Activated naive CD8-positive, alpha-beta T cell treated with anti-CD3 and anti-CD28 coated beads, Interleukin-2, amount 10 ng/mL, durations not matched to agents 7 days and 5 days (primary cell): ENCODE results near the gene UBE2E3. TPM values are rescaled to one million over a fixed set of nuclear protein-coding genes. Genes with fewer than 3 reads are reported as not detected.
"Not testable (repeated sequence)": the region's sequence is repeated elsewhere in the genome, so short reads cannot be mapped to it uniquely, and the experiment has no call there.

Experiments used
- ATAC-seq: fragments of 150-1000 bp; cut with Tn5 transposase; one replicate; pipeline ENCODE4 v1.10.0; 2021; ENCODE audit warnings: low read depth, moderate library complexity
- POLR2A ChIA-PET: fragments of 350-600 bp; sonication (Branson Sonifier 250); formaldehyde crosslinking; loops from one replicate; lab custom pipeline; 2021; ENCODE audit warnings: antibody characterized with exemption; lab: Charles Lee
- DNase-seq: peaks from one replicate; pipeline ENCODE4 v3.0.0; 2021
- H3K27ac Mint-ChIP-seq: one replicate; pipeline ENCODE4 v1.8.0; 2022; ENCODE audit warnings: mild to moderate bottlenecking, mixed read lengths
- H3K27me3 Mint-ChIP-seq: one replicate; pipeline ENCODE4 v1.8.0; 2022; ENCODE audit warnings: mild to moderate bottlenecking, moderate library complexity, mixed read lengths
- H3K36me3 Mint-ChIP-seq: one replicate; pipeline ENCODE4 v1.8.0; 2021; ENCODE audit warnings: mild to moderate bottlenecking, mixed read lengths
- H3K4me1 Mint-ChIP-seq: one replicate; pipeline ENCODE4 v1.8.0; 2021; ENCODE audit warnings: mixed read lengths
- H3K4me3 Mint-ChIP-seq: one replicate; pipeline ENCODE4 v1.8.0; 2022; ENCODE audit warnings: mild to moderate bottlenecking, moderate library complexity, mixed read lengths
- H3K9me3 Mint-ChIP-seq: one replicate; pipeline ENCODE4 v1.8.0; 2021; ENCODE audit warnings: mixed read lengths
- total RNA-seq, 2 experiments: library from RNA; stranded (reverse); gene quantifications; one replicate each; pipeline ENCODE4 v1.2.3, GENCODE V29; 2021

UBE2E3 gene
- 10 to 100 TPM; 22.0 to 28.8 TPM for total RNA-seq

GRCh38 chr2:180980106-180980942 is at the start of gene UBE2E3:
TSS of gene UBE2E3 (plus strand) at chr2:180980605. CDS start at chr2:180982043, 1,438 bp downstream.
- ATAC-seq = peak; percentile 86
- peaks cover 32% of the 10 kb centered on the region for H3K4me1 Mint-ChIP-seq
- peaks cover 3% of the 10 kb centered on the region for H3K36me3 Mint-ChIP-seq
- H3K4me3 Mint-ChIP-seq = peak within 1 kb of the TSS; percentile 97
- POLR2A ChIA-PET = interaction anchor here (0.7 to 1.8 kb wide), 6 partner anchors 8 to 911 kb away, joined by 3 to 7 read pairs (median 3); partner anchors contain the start of gene ITPRID2
- no peaks in the 10 kb centered on the region for H3K9me3 Mint-ChIP-seq
- DNase-seq = peak; percentile 87
- H3K27me3 Mint-ChIP-seq = peaks cover 26% of the 10 kb centered on the region
- H3K27ac Mint-ChIP-seq = peak within 1 kb of the TSS; percentile 95

- DNase-seq (no peak), ATAC-seq (no peak)
- Mint-ChIP-seq H3K4me3 (no peak overlapping the region), H3K27ac (no peak overlapping the region), H3K9me3 (no peaks in the 10 kb centered on the region), H3K4me1 (no peaks in the 10 kb centered on the region), H3K27me3 (peaks cover 14% of the 10 kb centered on the region), H3K36me3 (no peaks in the 10 kb centered on the region)
- POLR2A ChIA-PET = no interaction called here
Observed at GRCh38 chr2:180931841-180932240, 48.6 kb upstream of the UBE2E3 start.

- DNase-seq = no peak
- ATAC-seq = no peak
- H3K4me1 Mint-ChIP-seq = peaks cover 3% of the 10 kb centered on the region
- POLR2A ChIA-PET = no interaction called here
- H3K27me3 Mint-ChIP-seq = peaks cover 9% of the 10 kb centered on the region
- no peak overlapping the region for H3K27ac Mint-ChIP-seq
- peaks cover 2% of the 10 kb centered on the region for H3K9me3 Mint-ChIP-seq
- H3K36me3 Mint-ChIP-seq = peaks cover 3% of the 10 kb centered on the region
- H3K4me3 Mint-ChIP-seq = no peak overlapping the region
Observed at GRCh38 chr2:180933332-180933731, 47.1 kb upstream of the UBE2E3 start.

- H3K4me1 Mint-ChIP-seq = peaks cover 4% of the 10 kb centered on the region
- POLR2A ChIA-PET = no interaction called here
- H3K4me3 Mint-ChIP-seq = no peak overlapping the region
- peaks cover 9% of the 10 kb centered on the region for H3K27me3 Mint-ChIP-seq
- H3K36me3 Mint-ChIP-seq = peaks cover 3% of the 10 kb centered on the region
- no peak overlapping the region for H3K27ac Mint-ChIP-seq
- ATAC-seq (no peak), DNase-seq (no peak)
- peaks cover 3% of the 10 kb centered on the region for H3K9me3 Mint-ChIP-seq
Observed at GRCh38 chr2:180934911-180935310, 45.5 kb upstream of the UBE2E3 start.

- H3K27me3 Mint-ChIP-seq, H3K9me3 Mint-ChIP-seq, H3K4me3 Mint-ChIP-seq, H3K4me1 Mint-ChIP-seq, DNase-seq, POLR2A ChIA-PET, H3K36me3 Mint-ChIP-seq: not testable (repeated sequence)
- H3K27ac Mint-ChIP-seq = peak overlapping the region; percentile 10
- peak; percentile 61 for ATAC-seq
Observed at GRCh38 chr2:180937480-180937879, 42.9 kb upstream of the UBE2E3 start.

- Mint-ChIP-seq H3K27ac (no peak overlapping the region), H3K27me3 (peaks cover 10% of the 10 kb centered on the region), H3K36me3 (peaks cover 3% of the 10 kb centered on the region), H3K4me3 (no peak overlapping the region), H3K4me1 (peaks cover 4% of the 10 kb centered on the region), H3K9me3 (peaks cover 4% of the 10 kb centered on the region)
- DNase-seq (no peak), ATAC-seq (no peak)
- POLR2A ChIA-PET = no interaction called here
Observed at GRCh38 chr2:180938451-180938850, 42.0 kb upstream of the UBE2E3 start.

GRCh38 chr2:180943275-180943674 is 37.1 kb upstream of the UBE2E3 start:
- H3K27ac Mint-ChIP-seq = no peak overlapping the region
- H3K36me3 Mint-ChIP-seq = no peaks in the 10 kb centered on the region
- H3K27me3 Mint-ChIP-seq = peaks cover 10% of the 10 kb centered on the region
- DNase-seq = no peak
- no peak overlapping the region for H3K4me3 Mint-ChIP-seq
- H3K4me1 Mint-ChIP-seq = peaks cover 2% of the 10 kb centered on the region
- ATAC-seq = no peak
- H3K9me3 Mint-ChIP-seq = peaks cover 1% of the 10 kb centered on the region
- POLR2A ChIA-PET = no interaction called here

GRCh38 chr2:180944372-180944771 is 36.0 kb upstream of the UBE2E3 start:
- no peak overlapping the region for H3K27ac Mint-ChIP-seq
- no peak overlapping the region for H3K4me3 Mint-ChIP-seq
- H3K4me1 Mint-ChIP-seq = no peaks in the 10 kb centered on the region
- H3K9me3 Mint-ChIP-seq = peaks cover 1% of the 10 kb centered on the region
- POLR2A ChIA-PET = no interaction called here
- H3K36me3 Mint-ChIP-seq = no peaks in the 10 kb centered on the region
- ATAC-seq = no peak
- peaks cover 12% of the 10 kb centered on the region for H3K27me3 Mint-ChIP-seq
- no peak for DNase-seq

GRCh38 chr2:180947208-180947689 is 33.2 kb upstream of the UBE2E3 start:
- ATAC-seq (no peak), DNase-seq (no peak)
- Mint-ChIP-seq H3K36me3 (no peaks in the 10 kb centered on the region), H3K27me3 (peaks cover 15% of the 10 kb centered on the region), H3K4me1 (no peaks in the 10 kb centered on the region), H3K4me3 (no peak overlapping the region), H3K9me3 (no peaks in the 10 kb centered on the region), H3K27ac (no peak overlapping the region)
- POLR2A ChIA-PET = no interaction called here

GRCh38 chr2:180949896-180950295 is 30.5 kb upstream of the UBE2E3 start:
- no peaks in the 10 kb centered on the region for H3K36me3 Mint-ChIP-seq
- no peaks in the 10 kb centered on the region for H3K4me1 Mint-ChIP-seq
- POLR2A ChIA-PET = no interaction called here
- no peak for ATAC-seq
- peaks cover 21% of the 10 kb centered on the region for H3K27me3 Mint-ChIP-seq
- H3K27ac Mint-ChIP-seq = no peak overlapping the region
- no peak for DNase-seq
- no peak overlapping the region for H3K4me3 Mint-ChIP-seq
- H3K9me3 Mint-ChIP-seq = no peaks in the 10 kb centered on the region

- ATAC-seq (no peak), DNase-seq (no peak)
- Mint-ChIP-seq H3K4me1 (no peaks in the 10 kb centered on the region), H3K9me3 (no peaks in the 10 kb centered on the region), H3K36me3 (no peaks in the 10 kb centered on the region), H3K4me3 (no peak overlapping the region), H3K27ac (no peak overlapping the region), H3K27me3 (peaks cover 20% of the 10 kb centered on the region)
- POLR2A ChIA-PET = no interaction called here
Observed at GRCh38 chr2:180952082-180952481, 28.3 kb upstream of the UBE2E3 start.

- DNase-seq = no peak
- Mint-ChIP-seq H3K36me3 (no peaks in the 10 kb centered on the region), H3K27me3 (peaks cover 24% of the 10 kb centered on the region), H3K27ac (no peak overlapping the region), H3K9me3 (no peaks in the 10 kb centered on the region), H3K4me3 (no peak overlapping the region), H3K4me1 (no peaks in the 10 kb centered on the region)
- ATAC-seq = no peak
- POLR2A ChIA-PET = no interaction called here
Observed at GRCh38 chr2:180952731-180953336, 27.6 kb upstream of the UBE2E3 start.

- POLR2A ChIA-PET = no interaction called here
- ATAC-seq (no peak), DNase-seq (no peak)
- H3K36me3 Mint-ChIP-seq = no peaks in the 10 kb centered on the region
- H3K4me3 Mint-ChIP-seq = no peak overlapping the region
- H3K4me1 Mint-ChIP-seq = no peaks in the 10 kb centered on the region
- H3K27ac Mint-ChIP-seq = no peak overlapping the region
- no peaks in the 10 kb centered on the region for H3K9me3 Mint-ChIP-seq
- peaks cover 19% of the 10 kb centered on the region for H3K27me3 Mint-ChIP-seq
Observed at GRCh38 chr2:180953550-180953949, 26.9 kb upstream of the UBE2E3 start.

GRCh38 chr2:180955101-180955500 is 25.3 kb upstream of the UBE2E3 start:
- POLR2A ChIA-PET = no interaction called here

More at GRCh38 chr2:180955101-180955500, 25.3 kb upstream of the UBE2E3 start:
- DNase-seq (no peak), ATAC-seq (no peak)
- H3K4me3 Mint-ChIP-seq = no peak overlapping the region
- no peaks in the 10 kb centered on the region for H3K9me3 Mint-ChIP-seq
- no peak overlapping the region for H3K27ac Mint-ChIP-seq
- H3K4me1 Mint-ChIP-seq = no peaks in the 10 kb centered on the region
- H3K27me3 Mint-ChIP-seq = peaks cover 19% of the 10 kb centered on the region
- H3K36me3 Mint-ChIP-seq = no peaks in the 10 kb centered on the region
